ENCODE results near the gene ABHD1.

ABHD1 gene

DNA sequence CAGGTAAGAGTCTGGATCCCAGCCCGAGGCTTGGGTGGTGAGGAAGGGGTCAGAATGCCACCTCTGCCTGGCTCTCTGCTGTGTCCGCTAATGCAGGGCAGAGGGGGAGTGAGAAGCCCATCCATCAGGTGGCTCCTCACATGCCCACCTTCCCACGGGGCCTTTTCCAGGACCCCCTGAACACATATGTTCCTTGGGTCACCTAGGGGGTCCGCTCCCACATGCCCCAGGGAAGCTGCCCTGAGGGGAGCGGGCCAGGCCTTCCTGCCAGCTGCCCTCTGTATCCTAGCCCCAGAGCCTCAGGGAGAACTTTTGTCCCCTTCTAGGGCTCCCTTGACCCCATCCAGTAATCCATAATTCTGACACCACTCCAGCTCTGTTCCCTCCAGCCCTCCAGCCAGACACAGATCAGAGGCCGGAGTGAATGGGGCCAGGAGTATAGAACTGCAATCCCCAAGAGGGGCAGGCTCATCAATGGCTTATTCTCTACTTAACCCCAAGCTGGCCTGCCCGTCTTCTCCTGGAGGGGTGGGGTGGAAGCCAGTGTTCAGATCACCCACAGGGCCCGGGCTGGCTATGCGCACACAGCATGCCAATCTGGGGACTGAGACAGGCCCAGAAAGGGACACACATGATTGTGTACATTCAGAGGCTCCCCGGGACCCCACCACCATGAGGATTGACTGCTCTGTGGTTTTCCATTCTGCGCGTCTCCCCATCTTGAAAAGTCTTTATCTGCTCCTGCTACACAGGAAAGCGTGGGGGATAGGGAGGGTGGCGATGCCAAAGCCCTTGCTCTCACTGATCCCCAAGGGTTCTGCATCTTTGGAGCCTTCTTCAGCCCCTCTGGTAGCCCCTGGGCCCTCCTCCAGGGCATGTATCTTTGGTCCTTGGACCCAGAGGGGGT lies 44.1 kb upstream of the ABHD1 start:
- H3K4me3 ChIP-seq (ENCODE audit: low read depth, low read length), result no peak overlapping the region
- no peak for DNase-seq (ENCODE audit: low read depth)
- TF ChIP-seq CTCF (IDR thresholded peaks at IDR 0.05; ENCODE audit: control insufficient read depth, extremely low read depth, insufficient read depth), result no peak

DNA sequence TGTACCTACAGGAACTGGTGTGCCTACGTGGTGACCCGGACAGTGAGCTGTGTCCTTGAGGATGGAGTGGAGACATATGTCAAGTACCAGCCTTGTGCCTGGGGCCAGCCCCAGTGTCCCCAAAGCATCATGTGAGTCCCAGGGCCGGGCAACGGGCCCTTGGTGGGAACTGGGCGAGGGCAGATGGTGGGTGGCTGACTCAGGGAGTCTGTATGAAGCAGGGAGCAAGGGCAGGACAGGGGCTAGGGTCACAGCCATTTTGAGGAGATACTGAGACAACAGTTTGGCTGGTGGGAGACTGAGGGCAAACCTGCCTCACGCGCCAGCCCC lies 43.5 kb upstream of the ABHD1 start:
- no peak overlapping the region for H3K4me3 ChIP-seq (ENCODE audit: low read depth, low read length)
- no peak for TF ChIP-seq CTCF (IDR thresholded peaks at IDR 0.05; ENCODE audit: control insufficient read depth, extremely low read depth, insufficient read depth)
- no peak for DNase-seq (ENCODE audit: low read depth)

- H3K4me3 ChIP-seq (ENCODE audit: low read depth, low read length), result no peak overlapping the region
- TF ChIP-seq CTCF (IDR thresholded peaks at IDR 0.05; ENCODE audit: control insufficient read depth, extremely low read depth, insufficient read depth), result no peak
Observed at GRCh38 chr2:27080603-27080936, 43.0 kb upstream of the ABHD1 start.

DNA sequence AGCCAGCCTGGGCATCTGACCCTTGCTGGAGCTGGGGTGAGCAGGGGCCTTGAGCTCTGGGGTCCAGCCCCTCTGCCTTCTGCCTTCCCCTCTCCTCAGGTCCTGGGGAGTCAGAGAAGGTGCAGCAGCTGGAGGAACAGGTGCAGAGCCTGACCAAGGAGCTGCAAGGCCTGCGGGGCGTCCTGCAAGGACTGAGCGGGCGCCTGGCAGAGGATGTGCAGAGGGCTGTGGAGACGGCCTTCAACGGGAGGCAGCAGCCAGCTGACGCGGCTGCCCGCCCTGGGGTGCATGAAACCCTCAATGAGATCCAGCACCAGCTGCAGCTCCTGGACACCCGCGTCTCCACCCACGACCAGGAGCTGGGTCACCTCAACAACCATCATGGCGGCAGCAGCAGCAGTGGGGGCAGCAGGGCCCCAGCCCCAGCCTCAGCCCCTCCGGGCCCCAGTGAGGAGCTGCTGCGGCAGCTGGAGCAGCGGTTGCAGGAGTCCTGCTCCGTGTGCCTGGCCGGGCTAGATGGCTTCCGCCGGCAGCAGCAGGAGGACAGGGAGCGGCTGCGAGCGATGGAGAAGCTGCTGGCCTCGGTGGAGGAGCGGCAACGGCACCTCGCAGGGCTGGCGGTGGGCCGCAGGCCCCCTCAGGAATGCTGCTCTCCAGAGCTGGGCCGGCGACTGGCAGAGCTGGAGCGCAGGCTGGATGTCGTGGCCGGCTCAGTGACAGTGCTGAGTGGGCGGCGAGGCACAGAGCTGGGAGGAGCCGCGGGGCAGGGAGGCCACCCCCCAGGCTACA lies 41.4 kb upstream of the ABHD1 start:
- no peak overlapping the region for H3K4me3 ChIP-seq (ENCODE audit: low read depth, low read length)
- DNase-seq (ENCODE audit: low read depth), result no peak
- TF ChIP-seq CTCF (IDR thresholded peaks at IDR 0.05; ENCODE audit: control insufficient read depth, extremely low read depth, insufficient read depth), result no peak

More at GRCh38 chr2:27080603-27080936, 43.0 kb upstream of the ABHD1 start:
- DNase-seq (ENCODE audit: low read depth), result no peak

DNA sequence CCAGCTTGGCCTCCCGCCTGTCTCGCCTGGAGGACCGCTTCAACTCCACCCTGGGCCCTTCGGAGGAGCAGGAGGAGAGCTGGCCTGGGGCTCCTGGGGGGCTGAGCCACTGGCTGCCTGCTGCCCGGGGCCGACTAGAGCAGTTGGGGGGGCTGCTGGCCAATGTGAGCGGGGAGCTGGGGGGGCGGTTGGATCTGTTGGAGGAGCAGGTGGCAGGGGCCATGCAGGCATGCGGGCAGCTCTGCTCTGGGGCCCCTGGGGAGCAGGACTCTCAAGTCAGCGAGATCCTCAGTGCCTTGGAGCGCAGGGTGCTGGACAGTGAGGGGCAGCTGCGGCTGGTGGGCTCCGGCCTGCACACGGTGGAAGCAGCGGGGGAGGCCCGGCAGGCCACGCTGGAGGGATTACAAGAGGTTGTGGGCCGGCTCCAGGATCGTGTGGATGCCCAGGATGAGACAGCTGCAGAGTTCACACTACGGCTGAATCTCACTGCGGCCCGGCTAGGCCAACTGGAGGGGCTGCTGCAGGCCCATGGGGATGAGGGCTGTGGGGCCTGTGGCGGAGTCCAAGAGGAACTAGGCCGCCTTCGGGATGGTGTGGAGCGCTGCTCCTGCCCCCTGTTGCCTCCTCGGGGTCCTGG lies 40.7 kb upstream of the ABHD1 start:
- H3K4me3 ChIP-seq (ENCODE audit: low read depth, low read length), result no peak overlapping the region
- DNase-seq (ENCODE audit: low read depth), result no peak
- no peak for TF ChIP-seq CTCF (IDR thresholded peaks at IDR 0.05; ENCODE audit: control insufficient read depth, extremely low read depth, insufficient read depth)

DNA sequence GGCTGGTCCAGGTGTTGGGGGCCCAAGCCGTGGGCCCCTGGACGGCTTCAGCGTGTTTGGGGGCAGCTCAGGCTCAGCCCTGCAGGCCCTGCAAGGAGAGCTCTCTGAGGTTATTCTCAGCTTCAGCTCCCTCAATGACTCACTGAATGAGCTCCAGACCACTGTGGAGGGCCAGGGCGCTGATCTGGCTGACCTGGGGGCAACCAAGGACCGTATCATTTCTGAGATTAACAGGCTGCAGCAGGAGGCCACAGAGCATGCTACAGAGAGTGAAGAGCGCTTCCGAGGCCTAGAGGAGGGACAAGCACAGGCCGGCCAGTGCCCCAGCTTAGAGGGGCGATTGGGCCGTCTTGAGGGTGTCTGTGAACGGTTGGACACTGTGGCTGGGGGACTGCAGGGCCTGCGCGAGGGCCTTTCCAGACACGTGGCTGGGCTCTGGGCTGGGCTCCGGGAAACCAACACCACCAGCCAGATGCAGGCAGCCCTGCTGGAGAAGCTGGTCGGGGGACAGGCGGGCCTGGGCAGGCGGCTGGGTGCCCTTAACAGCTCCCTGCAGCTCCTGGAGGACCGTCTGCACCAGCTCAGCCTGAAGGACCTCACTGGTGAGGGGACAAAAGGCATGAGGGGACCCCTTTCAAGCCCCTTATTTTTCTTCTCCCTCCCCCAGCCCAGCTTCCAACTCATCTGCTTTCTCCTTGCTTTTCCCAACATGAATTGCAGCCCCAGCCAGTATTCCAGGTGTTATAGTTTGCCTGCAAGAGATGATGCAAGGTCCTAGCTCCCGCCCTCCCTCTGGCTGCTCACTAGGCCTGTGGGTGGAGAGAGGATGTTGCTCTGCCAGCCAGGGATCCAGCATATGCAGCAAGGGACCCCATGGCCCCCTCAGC lies 40.0 kb upstream of the ABHD1 start:
- no peak overlapping the region for H3K4me3 ChIP-seq (ENCODE audit: low read depth, low read length)
- TF ChIP-seq CTCF (IDR thresholded peaks at IDR 0.05; ENCODE audit: control insufficient read depth, extremely low read depth, insufficient read depth), result no peak
- no peak for DNase-seq (ENCODE audit: low read depth)
